Loucy (cell line): ENCODE measurements around the gene ADISSP.

Experiments used
- EZH2phosphoT487 ChIP-seq: fragments of 200-600 bp; IDR thresholded peaks from 2 replicates; pipeline ENCODE4 v1.6.1; 2018; ENCODE audit warnings: antibody characterized with exemption, mild to moderate bottlenecking, moderate library complexity, borderline replicate concordance
- TF ChIP-seq, protein P1 (sequence below): fragments of 200-600 bp; sonication (generic); conservative IDR thresholded peaks from 2 replicates; pipeline ENCODE4 v1.5.1; 2014; ENCODE audit warnings: mild to moderate bottlenecking, antibody characterized with exemption, low read length

DNA sequence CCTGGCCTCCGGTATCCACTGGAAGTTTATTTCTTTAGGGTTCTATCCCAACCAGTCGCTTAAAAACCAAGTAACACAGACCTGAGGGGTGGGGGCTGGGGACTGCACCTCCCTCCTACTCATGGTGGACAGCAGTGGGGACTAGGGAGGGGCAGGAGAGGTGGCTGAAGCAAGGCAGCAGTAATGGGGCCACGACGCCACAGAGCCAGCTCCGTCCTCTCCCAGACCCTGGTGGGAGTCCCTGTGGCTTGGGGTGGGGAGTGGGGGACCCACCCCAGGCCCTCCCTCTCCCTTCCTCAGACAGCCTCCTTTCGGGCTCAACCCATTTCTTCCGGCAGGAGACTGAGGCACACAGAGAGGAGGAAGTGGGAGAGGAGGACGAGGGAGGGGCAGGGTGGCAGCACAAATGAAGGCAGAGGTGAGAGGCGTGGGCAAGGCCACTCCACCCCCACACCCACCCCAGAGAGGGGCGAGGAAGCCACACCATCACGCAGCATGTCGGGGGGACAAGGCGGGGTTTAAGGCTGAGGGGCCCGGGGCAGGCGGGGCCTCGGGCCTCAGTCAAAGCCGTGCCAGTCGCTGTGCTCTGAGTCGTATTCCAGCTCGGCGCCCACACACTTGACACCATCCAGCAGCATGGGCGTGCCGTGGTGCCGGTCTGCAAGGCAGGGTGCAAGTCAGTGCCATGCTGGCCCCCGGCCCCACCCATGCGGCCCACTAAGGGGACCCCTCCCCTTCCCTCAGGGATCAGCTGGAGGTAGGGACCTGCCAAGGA is 13.9 kb downstream of the ADISSP start:
- TF ChIP-seq, protein P1, sequence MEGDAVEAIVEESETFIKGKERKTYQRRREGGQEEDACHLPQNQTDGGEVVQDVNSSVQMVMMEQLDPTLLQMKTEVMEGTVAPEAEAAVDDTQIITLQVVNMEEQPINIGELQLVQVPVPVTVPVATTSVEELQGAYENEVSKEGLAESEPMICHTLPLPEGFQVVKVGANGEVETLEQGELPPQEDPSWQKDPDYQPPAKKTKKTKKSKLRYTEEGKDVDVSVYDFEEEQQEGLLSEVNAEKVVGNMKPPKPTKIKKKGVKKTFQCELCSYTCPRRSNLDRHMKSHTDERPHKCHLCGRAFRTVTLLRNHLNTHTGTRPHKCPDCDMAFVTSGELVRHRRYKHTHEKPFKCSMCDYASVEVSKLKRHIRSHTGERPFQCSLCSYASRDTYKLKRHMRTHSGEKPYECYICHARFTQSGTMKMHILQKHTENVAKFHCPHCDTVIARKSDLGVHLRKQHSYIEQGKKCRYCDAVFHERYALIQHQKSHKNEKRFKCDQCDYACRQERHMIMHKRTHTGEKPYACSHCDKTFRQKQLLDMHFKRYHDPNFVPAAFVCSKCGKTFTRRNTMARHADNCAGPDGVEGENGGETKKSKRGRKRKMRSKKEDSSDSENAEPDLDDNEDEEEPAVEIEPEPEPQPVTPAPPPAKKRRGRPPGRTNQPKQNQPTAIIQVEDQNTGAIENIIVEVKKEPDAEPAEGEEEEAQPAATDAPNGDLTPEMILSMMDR = no peak
- TF ChIP-seq EZH2phosphoT487 = no peak
